GM19035 (cell line): ENCODE measurements around the gene CHRNA9.
"Not testable (repeated sequence)": the region's sequence is repeated elsewhere in the genome, so short reads cannot be mapped to it uniquely, and the experiment has no call there.

ENCODE experiments used
- ATAC-seq: cut with Tn5 transposase; IDR thresholded peaks from one replicate; pipeline ENCODE4 v1.9.1; 2021; ENCODE audit not compliant: unreplicated experiment

Gene CHRNA9

GRCh38 chr4:40334591-40335524 lies at the start of gene CHRNA9:
Gene CHRNA9 (plus strand): TSS chr4:40335333. CDS start chr4:40335468, 135 bp downstream.
- ATAC-seq, result no peak

- ATAC-seq, result no peak
Measured at GRCh38 chr4:40285692-40286091, 49.4 kb upstream of the CHRNA9 start.

GRCh38 chr4:40288566-40288965 lies 46.6 kb upstream of the CHRNA9 start:
- ATAC-seq, result no peak

- no peak for ATAC-seq
Measured at GRCh38 chr4:40289366-40290188, 45.6 kb upstream of the CHRNA9 start.

- ATAC-seq, result not testable (repeated sequence)
Measured at GRCh38 chr4:40290611-40291186, 44.4 kb upstream of the CHRNA9 start.

GRCh38 chr4:40292313-40292759 lies 42.8 kb upstream of the CHRNA9 start:
- no peak for ATAC-seq

- no peak for ATAC-seq
Measured at GRCh38 chr4:40294339-40294738, 40.8 kb upstream of the CHRNA9 start.

GRCh38 chr4:40295030-40295429 lies 40.1 kb upstream of the CHRNA9 start:
- ATAC-seq, result not testable (repeated sequence)

GRCh38 chr4:40295572-40295971 lies 39.6 kb upstream of the CHRNA9 start:
- no peak for ATAC-seq

GRCh38 chr4:40299126-40299525 lies 36.0 kb upstream of the CHRNA9 start:
- no peak for ATAC-seq

GRCh38 chr4:40299811-40300292 lies 35.3 kb upstream of the CHRNA9 start:
- ATAC-seq, result no peak

GRCh38 chr4:40300371-40301162 lies 34.6 kb upstream of the CHRNA9 start:
- ATAC-seq, result no peak

GRCh38 chr4:40301603-40302002 lies 33.5 kb upstream of the CHRNA9 start:
- ATAC-seq, result peak; percentile 70

GRCh38 chr4:40303751-40304150 lies 31.4 kb upstream of the CHRNA9 start:
- no peak for ATAC-seq

- peak; percentile 42 for ATAC-seq
Measured at GRCh38 chr4:40305328-40306170, 29.6 kb upstream of the CHRNA9 start.

GRCh38 chr4:40306226-40306625 lies 28.9 kb upstream of the CHRNA9 start:
- no peak for ATAC-seq

GRCh38 chr4:40306976-40307375 lies 28.2 kb upstream of the CHRNA9 start:
- no peak for ATAC-seq

GRCh38 chr4:40307627-40308497 lies 27.3 kb upstream of the CHRNA9 start:
- no peak for ATAC-seq
